Measurements from ENCODE around the gene APP.
"Not testable (repeated sequence)": the region's sequence is repeated elsewhere in the genome, so short reads cannot be mapped to it uniquely, and the experiment has no call there.

APP gene

GRCh38 chr21:26162081-26162480 lies 8.5 kb downstream of the APP start:
- DNase-seq: no peak

DNA sequence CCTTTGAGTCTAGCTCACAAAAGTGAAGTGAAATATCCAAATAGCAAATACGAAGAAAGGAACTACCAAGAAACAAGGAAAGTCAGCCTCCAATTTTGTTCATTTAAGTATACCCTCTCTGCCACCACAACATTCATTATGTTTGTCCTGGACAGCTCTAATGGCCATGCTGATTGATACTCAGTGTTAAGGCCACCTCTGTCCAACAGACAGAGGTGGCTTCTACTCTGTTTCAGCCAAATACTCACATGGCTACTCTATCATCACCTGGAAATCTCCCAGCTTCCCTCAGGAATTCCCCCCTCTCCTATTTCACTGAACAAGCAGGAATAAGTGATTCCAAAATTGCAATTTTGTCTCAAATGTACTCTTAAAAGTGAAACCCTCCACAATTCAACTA lies 10.7 kb downstream of the APP start:
- DNase-seq: no peak

DNA sequence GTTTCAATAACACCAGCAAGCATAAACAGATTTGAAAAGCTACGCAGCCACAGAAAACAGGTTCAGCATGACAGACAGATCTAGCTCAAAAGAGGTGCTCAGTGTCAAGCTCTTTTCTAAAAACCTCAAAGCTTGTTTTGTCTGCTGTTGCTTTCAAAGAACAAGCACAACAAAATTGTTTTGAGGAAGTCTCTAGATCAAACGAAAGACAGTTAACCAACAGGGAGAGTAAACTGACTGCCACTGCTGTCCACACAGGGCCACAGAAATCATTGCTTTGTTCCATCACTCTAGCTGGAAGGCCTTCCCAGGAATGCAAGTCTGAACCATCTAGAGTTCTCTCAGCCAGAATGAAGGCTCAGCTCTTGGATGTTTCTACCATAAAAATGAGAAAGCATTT lies 12.8 kb downstream of the APP start:
- DNase-seq: no peak

- DNase-seq: no peak
Observed at GRCh38 chr21:26154753-26155152, 15.8 kb downstream of the APP start.

GRCh38 chr21:26153758-26154157 lies 16.8 kb downstream of the APP start:
- no peak for DNase-seq

DNA sequence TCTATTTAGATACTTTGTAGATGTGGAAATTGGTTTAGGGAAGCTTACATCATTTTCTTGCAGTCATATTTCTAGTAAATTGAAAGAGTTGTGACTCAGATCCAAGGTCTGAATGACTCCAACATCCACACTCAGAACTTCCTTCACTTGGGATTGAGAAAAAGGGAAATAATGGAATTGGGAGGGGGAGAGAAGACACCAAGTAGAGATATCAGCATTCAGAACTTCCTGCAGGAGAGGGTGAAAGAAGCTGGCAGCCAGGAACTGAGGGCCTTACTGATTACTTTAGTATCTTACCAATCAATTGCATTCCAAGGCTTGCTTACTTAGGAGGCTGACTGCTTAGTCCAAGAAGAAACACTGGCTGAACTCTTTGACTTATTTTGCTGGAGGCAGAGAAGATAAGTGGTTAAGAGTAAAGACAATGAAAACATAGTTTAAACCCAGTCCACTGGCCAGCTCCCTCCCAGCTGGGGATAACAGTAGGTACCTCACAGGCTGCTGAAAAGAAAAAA lies 21.7 kb downstream of the APP start:
- no peak for DNase-seq

GRCh38 chr21:26148071-26148839 lies 22.3 kb downstream of the APP start:
- DNase-seq: no peak

DNA sequence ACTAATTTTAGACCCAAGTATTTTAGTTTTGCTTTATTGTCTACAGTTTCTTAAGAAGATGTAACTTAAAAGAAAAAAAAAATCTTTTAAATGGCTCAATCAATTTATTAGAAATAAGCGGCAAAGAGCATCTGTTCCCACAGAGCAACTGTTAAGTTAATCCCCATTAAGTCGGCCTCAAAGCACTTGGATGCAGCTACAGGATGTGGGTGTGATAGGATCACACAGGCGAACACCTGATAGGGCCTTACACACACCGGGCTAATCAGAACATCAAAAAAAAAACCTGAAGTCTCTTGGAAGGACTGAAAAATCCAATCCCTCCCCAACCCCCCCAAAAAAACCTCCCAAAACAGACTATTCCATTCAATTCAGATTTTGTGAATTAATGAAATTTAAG lies 23.0 kb downstream of the APP start:
- DNase-seq: no peak

GRCh38 chr21:26146681-26147080 lies 23.9 kb downstream of the APP start:
- no peak for DNase-seq

DNA sequence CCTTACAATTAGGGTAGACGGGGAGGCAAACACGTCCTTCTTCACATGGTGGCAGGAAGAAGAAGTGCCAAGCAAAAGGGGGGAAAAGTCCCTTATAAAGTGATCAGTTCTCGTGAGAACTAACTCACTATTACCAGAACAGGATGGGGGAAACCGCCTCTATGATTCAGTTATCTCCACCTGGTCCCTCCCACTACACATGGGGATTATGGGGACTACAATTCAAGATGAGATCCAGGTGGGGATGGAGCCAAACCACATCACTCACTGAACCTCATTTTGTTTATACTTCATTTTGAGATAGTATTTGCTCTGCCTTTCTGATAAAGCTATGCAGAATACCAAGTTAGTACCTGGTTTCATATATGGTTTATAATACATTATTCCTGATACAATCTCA lies 26.5 kb downstream of the APP start:
- DNase-seq: no peak

DNA sequence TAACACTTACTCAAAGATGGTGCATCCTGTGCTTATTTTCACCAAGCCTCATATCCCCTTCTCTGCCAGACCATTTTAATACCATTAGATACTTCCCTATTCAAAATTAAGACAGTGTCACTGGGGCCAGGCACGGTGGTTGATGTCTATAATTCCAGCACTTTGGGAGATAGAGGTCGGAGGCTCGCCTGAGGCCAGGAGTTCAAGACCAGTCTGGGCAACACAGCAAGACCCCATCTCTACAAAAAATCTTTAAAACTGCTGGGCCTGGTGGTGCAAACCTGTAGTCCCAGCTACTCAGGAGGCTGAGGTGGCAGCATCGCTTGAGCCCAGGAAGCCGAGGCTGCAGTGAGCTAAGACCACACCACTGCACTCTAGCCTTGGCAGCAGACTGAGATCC lies 28.2 kb downstream of the APP start:
- DNase-seq: no peak

DNA sequence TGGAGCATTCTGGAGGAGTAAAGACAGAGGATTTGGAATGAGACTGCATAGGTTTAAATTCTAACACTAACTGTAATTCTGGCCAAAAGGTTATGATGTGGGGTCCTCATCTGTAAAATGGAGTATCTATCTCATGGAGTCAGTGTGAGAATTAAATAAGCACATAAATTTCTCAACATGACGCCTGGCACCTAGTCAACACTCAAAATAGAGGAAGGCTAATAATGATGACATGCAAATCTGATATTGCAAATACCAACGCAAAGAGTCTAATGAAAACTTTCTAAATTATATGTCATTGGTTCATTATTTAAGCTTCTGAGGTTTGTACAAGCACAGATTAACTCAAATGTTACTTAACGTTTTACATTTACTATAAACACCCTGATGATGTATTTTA lies 29.6 kb downstream of the APP start:
- no peak for DNase-seq

DNA sequence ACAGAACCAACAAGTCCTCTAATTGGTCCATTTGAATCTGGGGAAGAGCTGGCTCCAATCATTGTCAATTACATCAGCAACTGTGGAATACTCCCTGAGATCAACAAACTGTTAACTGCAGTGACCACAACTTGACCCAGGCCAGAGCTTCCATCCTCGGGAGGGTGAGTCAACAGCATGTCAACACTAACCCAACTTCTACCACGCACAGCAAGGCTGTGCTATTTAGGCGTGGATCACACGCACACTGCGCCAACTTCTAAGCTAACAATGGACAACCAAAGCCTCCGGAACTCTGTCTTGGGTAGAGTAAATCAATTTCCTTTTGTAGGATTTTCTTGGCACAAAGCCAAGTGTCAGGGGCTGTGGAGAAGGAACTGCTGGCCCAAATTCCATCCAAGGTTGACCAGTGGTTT lies 30.4 kb downstream of the APP start:
- no peak for DNase-seq

DNA sequence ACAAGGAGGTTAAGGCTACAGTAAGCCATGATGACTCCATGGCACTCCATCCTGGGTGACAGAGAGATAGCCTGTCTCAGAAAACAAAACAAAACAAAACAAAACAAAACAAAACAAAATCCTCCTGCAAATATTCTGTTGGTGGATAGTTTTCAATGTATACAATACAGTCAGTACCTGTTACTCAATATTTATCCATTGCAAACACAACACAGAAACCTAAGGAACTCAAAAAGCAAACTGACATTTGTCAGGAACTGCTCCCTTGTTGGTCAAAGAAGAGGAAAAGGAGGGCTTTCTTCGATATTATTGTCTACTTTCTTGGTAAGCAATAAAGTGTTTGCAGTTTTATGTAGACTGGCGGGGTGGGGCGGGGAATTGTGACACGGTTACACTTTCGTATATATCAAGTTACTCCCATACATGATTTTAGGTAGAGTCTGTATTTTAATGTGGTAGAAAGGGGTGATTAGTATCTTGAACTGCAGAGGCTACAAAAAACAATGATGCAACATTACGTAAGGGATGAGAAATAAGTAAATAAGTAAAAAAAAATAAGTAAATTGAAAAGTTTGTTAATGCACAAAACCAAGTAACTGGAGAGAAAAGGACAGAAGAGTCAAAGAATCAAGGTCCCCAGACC lies 31.8 kb downstream of the APP start:
- DNase-seq: no peak

DNA sequence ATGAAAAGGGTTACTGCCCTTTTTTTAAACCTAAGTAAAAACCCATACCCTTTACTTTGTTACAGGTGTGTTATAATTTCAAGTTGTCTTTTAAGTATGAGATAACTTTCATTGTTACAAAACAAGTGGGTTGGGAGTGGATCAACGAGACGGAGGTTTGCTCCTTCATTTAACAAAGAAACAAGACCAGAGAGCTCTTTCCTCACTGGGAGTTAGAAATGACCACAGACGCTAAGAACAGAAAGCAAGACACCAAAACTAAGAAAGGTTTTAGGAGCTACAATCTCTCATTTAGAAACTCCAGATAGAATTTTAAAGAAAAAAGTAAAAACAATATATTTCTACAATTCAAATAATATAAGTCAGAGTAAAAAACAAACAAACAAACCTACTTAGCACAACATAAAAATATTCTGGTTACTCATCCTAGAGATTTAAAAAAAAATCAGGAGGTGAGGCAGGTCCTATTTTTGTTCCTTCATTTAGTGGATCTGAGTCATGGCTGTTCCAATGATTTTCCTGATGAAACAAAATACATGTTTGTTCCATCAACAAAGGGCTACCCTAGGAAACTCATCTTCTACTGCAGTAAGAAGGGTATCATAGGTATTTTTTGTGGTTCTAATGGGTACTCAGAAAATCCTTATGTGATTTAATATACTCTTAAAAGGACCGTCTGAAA lies 33.0 kb downstream of the APP start:
- DNase-seq: no peak

DNA sequence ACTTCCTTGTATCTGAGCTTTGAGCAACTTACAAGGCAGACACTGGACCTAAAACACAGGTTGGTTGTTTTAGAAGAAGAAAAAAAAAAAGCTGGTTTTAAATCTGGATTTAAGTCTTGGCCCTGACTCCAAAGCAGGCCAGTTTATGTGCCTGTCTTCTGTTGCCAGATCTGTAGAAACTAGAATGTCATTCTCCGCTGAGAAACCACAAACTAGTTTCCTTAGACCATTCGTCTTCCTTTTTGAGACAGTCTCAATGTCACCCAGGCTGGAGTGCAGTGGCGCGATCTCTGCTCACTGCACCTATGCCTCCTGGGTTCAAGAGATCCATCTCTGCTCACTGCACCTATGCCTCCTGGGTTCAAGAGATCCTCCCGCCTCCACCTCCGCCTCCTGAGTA lies 33.9 kb downstream of the APP start:
- no peak for DNase-seq

GRCh38 chr21:26135520-26135919 lies 35.0 kb downstream of the APP start:
- no peak for DNase-seq

DNA sequence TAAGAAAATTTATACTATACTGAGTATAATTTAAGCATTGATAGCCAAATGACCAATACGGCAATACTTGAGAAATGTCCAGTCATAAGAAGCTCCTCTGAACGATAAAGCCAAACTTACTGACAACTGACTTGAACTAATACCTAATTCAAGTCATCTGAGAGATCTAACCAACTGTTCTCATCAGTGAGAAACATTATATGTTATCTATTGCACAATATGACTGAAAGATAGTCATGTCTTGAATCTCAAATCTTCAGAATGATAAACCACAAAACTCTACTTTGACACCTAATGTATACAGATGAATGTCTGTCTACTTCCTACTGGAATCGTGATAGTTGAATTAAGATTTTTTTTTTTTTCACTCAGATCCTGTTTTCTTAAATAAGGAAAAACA lies 39.0 kb downstream of the APP start:
- DNase-seq: no peak

- DNase-seq: not testable (repeated sequence)
Observed at GRCh38 chr21:26131053-26131452, 39.5 kb downstream of the APP start.

GRCh38 chr21:26130249-26130881 lies 40.2 kb downstream of the APP start:
- DNase-seq: no peak

DNA sequence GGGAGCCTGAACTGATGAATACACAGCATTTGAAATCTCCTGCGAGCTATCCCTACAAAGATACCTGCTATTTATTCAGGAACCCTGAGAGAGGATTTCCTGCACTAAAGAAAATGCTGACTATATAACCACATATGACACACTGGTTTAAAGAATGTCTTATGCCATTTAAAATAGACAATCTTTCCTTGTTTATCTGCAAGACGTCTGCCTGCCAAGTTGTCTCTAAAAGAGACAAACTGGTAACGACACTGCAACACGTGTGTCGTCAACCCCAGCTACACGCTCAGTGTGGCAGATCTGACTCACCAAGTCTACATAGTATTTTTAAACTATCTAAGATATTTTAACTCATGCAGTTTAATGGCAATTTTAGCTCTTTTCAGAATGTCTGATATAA lies 42.7 kb downstream of the APP start:
- DNase-seq: no peak

- DNase-seq: no peak
Observed at GRCh38 chr21:26127073-26127814, 43.3 kb downstream of the APP start.

GRCh38 chr21:26126168-26126553 lies 44.4 kb downstream of the APP start:
- no peak for DNase-seq

All from stimulated activated CD4-positive, alpha-beta T cell treated with anti-CD3 and anti-CD28 coated beads, Interleukin-4, amount 100 ng/mL, for 4 hours (primary cell).